ENCODE results near the gene SHLD2.

Gene SHLD2

GRCh38 chr10:87094373-87095235, at the start of gene SHLD2, which contains the start of gene GLUD1:
Gene SHLD2 (plus strand): TSS chr10:87095206. CDS start chr10:87151355, 56,149 bp downstream.
Gene GLUD1 (minus strand): TSS chr10:87094843. CDS start chr10:87094769, 74 bp downstream.
- FAIRE-seq, result no peak
- DNase-seq (ENCODE audit: insufficient read length, low spot score), result peak; percentile 67
- no peak for TF ChIP-seq CTCF (IDR thresholded peaks at IDR 0.05; ENCODE audit: insufficient read depth, missing control alignments)

- no peak for TF ChIP-seq CTCF (IDR thresholded peaks at IDR 0.05; ENCODE audit: insufficient read depth, missing control alignments)
- no peak for FAIRE-seq
- DNase-seq (ENCODE audit: insufficient read length, low spot score), result no peak
Observed at GRCh38 chr10:87045434-87045938, 49.5 kb upstream of the SHLD2 start.

GRCh38 chr10:87053111-87053510, 41.9 kb upstream of the SHLD2 start:
- DNase-seq (ENCODE audit: insufficient read length, low spot score) (no peak), FAIRE-seq (no peak)
- no peak for TF ChIP-seq CTCF (IDR thresholded peaks at IDR 0.05; ENCODE audit: insufficient read depth, missing control alignments)

GRCh38 chr10:87053577-87054181, 41.3 kb upstream of the SHLD2 start:
- TF ChIP-seq CTCF (IDR thresholded peaks at IDR 0.05; ENCODE audit: insufficient read depth, missing control alignments), result no peak
- FAIRE-seq (no peak), DNase-seq (ENCODE audit: insufficient read length, low spot score) (no peak)

GRCh38 chr10:87054373-87055295, 40.4 kb upstream of the SHLD2 start:
- DNase-seq (ENCODE audit: insufficient read length, low spot score) (peak; percentile 58), FAIRE-seq (no peak)
- TF ChIP-seq CTCF (IDR thresholded peaks at IDR 0.05; ENCODE audit: insufficient read depth, missing control alignments), result peak; percentile 31

GRCh38 chr10:87058171-87058570, 36.8 kb upstream of the SHLD2 start:
- TF ChIP-seq CTCF (IDR thresholded peaks at IDR 0.05; ENCODE audit: insufficient read depth, missing control alignments), result no peak
- FAIRE-seq (no peak), DNase-seq (ENCODE audit: insufficient read length, low spot score) (no peak)

Data from D721Med (cell line).